AG10803 (cell line): ENCODE results near the gene SLC6A6.
A peak's percentile ranks its signal among the peaks of the same experiment; 100 is the strongest.

Experiments
- DNase-seq: peaks from one replicate; pipeline ENCODE4 v3.0.0; 2010; ENCODE audit warnings: low read depth
- H3K4me3 ChIP-seq: 2 replicates; pipeline ENCODE4 v1.5.1; 2011; ENCODE audit warnings: mild to moderate bottlenecking, low read length, control low read depth
- CTCF ChIP-seq: conservative IDR thresholded peaks from 2 replicates; pipeline ENCODE4 v1.5.1; 2011; ENCODE audit warnings: mild to moderate bottlenecking, low read length, control low read depth, inconsistent platforms

The SLC6A6 gene

GRCh38 chr3:14377044-14377837 lies 25.2 kb upstream of the SLC6A6 start:
- no peak for DNase-seq
- no peak overlapping the region for H3K4me3 ChIP-seq
- TF ChIP-seq CTCF: no peak

- DNase-seq: no peak
- H3K4me3 ChIP-seq: no peak overlapping the region
- no peak for TF ChIP-seq CTCF
Measured at GRCh38 chr3:14377838-14378169, 24.6 kb upstream of the SLC6A6 start.

- no peak for DNase-seq
- no peak overlapping the region for H3K4me3 ChIP-seq
- no peak for TF ChIP-seq CTCF
Measured at GRCh38 chr3:14378415-14378814, 24.0 kb upstream of the SLC6A6 start.

- TF ChIP-seq CTCF: no peak
- DNase-seq: no peak
- no peak overlapping the region for H3K4me3 ChIP-seq
Measured at GRCh38 chr3:14379843-14380242, 22.6 kb upstream of the SLC6A6 start.

- no peak overlapping the region for H3K4me3 ChIP-seq
- TF ChIP-seq CTCF: no peak
- no peak for DNase-seq
Measured at GRCh38 chr3:14386254-14386653, 16.2 kb upstream of the SLC6A6 start.

- H3K4me3 ChIP-seq: no peak overlapping the region
- DNase-seq: no peak
- TF ChIP-seq CTCF: no peak
Measured at GRCh38 chr3:14388201-14388600, 14.2 kb upstream of the SLC6A6 start.

GRCh38 chr3:14389166-14389606 lies 13.2 kb upstream of the SLC6A6 start:
- peak; percentile 33 for DNase-seq
- no peak for TF ChIP-seq CTCF
- H3K4me3 ChIP-seq: no peak overlapping the region
